H1 (cell line): ENCODE measurements around the gene PKD2. TPM values are rescaled to one million over a fixed set of nuclear protein-coding genes. Genes with fewer than 3 reads are reported as not detected.

Experiments used
- CTCF ChIA-PET: fragments of 300-600 bp; sonication (Branson Sonifier 250); formaldehyde crosslinking; loops from one replicate; lab custom pipeline; 2021; ENCODE audit not compliant: partially characterized antibody; lab: Charles Lee
- POLR2A ChIA-PET: fragments of 300-600 bp; sonication (Branson Sonifier 250); formaldehyde crosslinking; loops from one replicate; lab custom pipeline; 2021; ENCODE audit warnings: inconsistent platforms; ENCODE audit not compliant: partially characterized antibody; lab: Charles Lee
- DNase-seq, 2 experiments: peaks; one replicate each; pipeline versions ENCODE4 v3.0.0 to v3.0.0-alpha.2; 2010 to 2022; ENCODE audit warnings: low spot score in 2 of 2, low read depth in 1 of 2, mixed read lengths in 1 of 2
- FAIRE-seq: peaks from 2 replicates; lab custom pipeline; 2011; peaks lifted over from hg19 to GRCh38; lab: Jason Lieb, UNC
- H2AFZ ChIP-seq: 2 replicates; pipeline ENCODE4 v1.8.1; 2012; ENCODE audit warnings: low read length, inconsistent platforms
- H2AK5ac ChIP-seq: 2 replicates; pipeline ENCODE4 v1.6.1; 2013; ENCODE audit warnings: low read depth, low read length
- H2BK120ac ChIP-seq: replicated peaks from 2 replicates; pipeline ENCODE3; 2013; ENCODE audit warnings: low read depth, low read length, inconsistent platforms
- H2BK12ac ChIP-seq: 2 replicates; pipeline ENCODE4 v1.6.1; 2013; ENCODE audit warnings: low read depth, low read length
- H2BK15ac ChIP-seq: 2 replicates; pipeline ENCODE4 v1.6.1; 2013; ENCODE audit warnings: low read length
- H2BK20ac ChIP-seq: 2 replicates; pipeline ENCODE4 v1.6.1; 2013; ENCODE audit warnings: low read length
- H2BK5ac ChIP-seq: 2 replicates; pipeline ENCODE4 v1.6.1; 2013; ENCODE audit warnings: low read depth, low read length
- H3K14ac ChIP-seq: 2 replicates; pipeline ENCODE4 v1.6.1; 2013; ENCODE audit warnings: inconsistent platforms; ENCODE audit not compliant: insufficient read length
- H3K18ac ChIP-seq: 2 replicates; pipeline ENCODE4 v1.6.1; 2013; ENCODE audit warnings: low read length; ENCODE audit errors: extremely low read depth
- H3K23ac ChIP-seq: 2 replicates; pipeline ENCODE4 v1.6.1; 2013; ENCODE audit warnings: inconsistent platforms; ENCODE audit not compliant: insufficient read length
- H3K23me2 ChIP-seq: 2 replicates; pipeline ENCODE4 v1.6.1; 2013; ENCODE audit warnings: low read depth, low read length
- H3K27ac ChIP-seq: 2 replicates; pipeline ENCODE4 v1.6.1; 2011; ENCODE audit warnings: low read depth, low read length, inconsistent platforms
- H3K27me3 ChIP-seq, 4 experiments: replicated peaks in 1 of 4; 1 replicate in 1 of 4; 2 replicates in 3 of 4; pipeline versions ENCODE4 v1.6.1 to v1.8.1; 2011 to 2013; ENCODE audit warnings: low read length in 3 of 4, mild to moderate bottlenecking in 3 of 4, inconsistent platforms in 2 of 4, mixed read lengths in 2 of 4, moderate library complexity in 1 of 4; ENCODE audit not compliant: control insufficient read depth in 3 of 4, insufficient read depth in 3 of 4; ENCODE audit errors: extremely low read depth in 1 of 4
- H3K36me3 ChIP-seq, 4 experiments: 2 replicates each; pipeline versions ENCODE4 v1.6.1 to v1.8.1; 2011 to 2013; ENCODE audit warnings: mild to moderate bottlenecking in 4 of 4, low read length in 3 of 4, moderate library complexity in 2 of 4, control low read depth in 1 of 4, inconsistent platforms in 1 of 4; ENCODE audit not compliant: insufficient read depth in 4 of 4, control insufficient read depth in 2 of 4
- H3K4ac ChIP-seq: replicated peaks from 2 replicates; pipeline ENCODE3; 2013; ENCODE audit warnings: low read length, low read depth, mixed read lengths, inconsistent platforms; ENCODE audit not compliant: insufficient read length
- H3K4me1 ChIP-seq, 4 experiments: replicated peaks in 1 of 4; 1 replicate in 1 of 4; 2 replicates in 3 of 4; pipeline versions ENCODE4 v1.6.1 to v1.8.1; 2011 to 2013; ENCODE audit warnings: low read length in 3 of 4, inconsistent platforms in 2 of 4, mixed read lengths in 1 of 4; ENCODE audit not compliant: insufficient read depth in 4 of 4, control insufficient read depth in 3 of 4
- H3K4me2 ChIP-seq, 2 experiments: 2 replicates each; pipeline versions ENCODE4 v1.6.1 to v1.8.1; 2011 to 2013; ENCODE audit warnings: low read depth in 2 of 2, low read length in 2 of 2, control low read depth in 1 of 2, inconsistent platforms in 1 of 2, mild to moderate bottlenecking in 1 of 2; ENCODE audit not compliant: insufficient read depth in 1 of 2
- H3K4me3 ChIP-seq, 4 experiments: fragments of 200-600, 300-600 bp in 1 of 4; sonication (generic), shearing (Covaris generic), sonication (Bioruptor Twin) in 1 of 4; 2 replicates each; pipeline versions ENCODE4 v1.5.1 to v1.8.1; 2011 to 2016; ENCODE audit warnings: low read length in 4 of 4, low read depth in 3 of 4, control low read depth in 2 of 4, inconsistent platforms in 2 of 4, mild to moderate bottlenecking in 2 of 4, mixed read lengths in 1 of 4, moderate library complexity in 1 of 4; ENCODE audit not compliant: insufficient read depth in 2 of 4; ENCODE audit errors: extremely low read depth in 1 of 4
- H3K56ac ChIP-seq: replicated peaks from 2 replicates; pipeline ENCODE3; 2013; ENCODE audit warnings: low read depth, mild to moderate bottlenecking, mixed read lengths, low read length, inconsistent platforms; ENCODE audit not compliant: insufficient read length
- H3K79me1 ChIP-seq: 2 replicates; pipeline ENCODE4 v1.6.1; 2013; ENCODE audit warnings: low read depth, low read length, control low read depth
- H3K79me2 ChIP-seq, 2 experiments: 2 replicates each; pipeline versions ENCODE4 v1.6.1 to v1.8.1; 2012 to 2013; ENCODE audit warnings: low read length in 2 of 2, mild to moderate bottlenecking in 2 of 2, inconsistent platforms in 1 of 2; ENCODE audit not compliant: insufficient read depth in 2 of 2, control insufficient read depth in 1 of 2
- H3K9ac ChIP-seq, 4 experiments: replicated peaks in 1 of 4; 1 replicate in 1 of 4; 2 replicates in 3 of 4; pipeline versions ENCODE4 v1.6.1 to v1.8.1; 2011 to 2013; ENCODE audit warnings: low read depth in 3 of 4, low read length in 3 of 4, control low read depth in 2 of 4, mild to moderate bottlenecking in 2 of 4, moderate library complexity in 2 of 4, inconsistent platforms in 1 of 4; ENCODE audit errors: extremely low read depth in 1 of 4
- H3K9me3 ChIP-seq, 2 experiments: 2 replicates each; pipeline versions ENCODE4 v1.6.1 to v1.8.1; 2012 to 2013; ENCODE audit warnings: mild to moderate bottlenecking in 2 of 2, moderate library complexity in 2 of 2, control low read depth in 1 of 2, inconsistent platforms in 1 of 2, low read depth in 1 of 2, low read length in 1 of 2, mixed read lengths in 1 of 2; ENCODE audit not compliant: insufficient read depth in 2 of 2
- H4K20me1 ChIP-seq, 2 experiments: replicated peaks in 1 of 2; 2 replicates each; pipeline versions ENCODE3 to v1.8.1; 2011 to 2013; ENCODE audit warnings: inconsistent platforms in 2 of 2, low read length in 2 of 2, mild to moderate bottlenecking in 1 of 2; ENCODE audit not compliant: insufficient read depth in 2 of 2, control insufficient read depth in 1 of 2
- H4K5ac ChIP-seq: 2 replicates; pipeline ENCODE4 v1.6.1; 2013; ENCODE audit warnings: low read length, low read depth, mixed read lengths, inconsistent platforms; ENCODE audit not compliant: insufficient read length
- H4K8ac ChIP-seq: 2 replicates; pipeline ENCODE4 v1.8.0; 2013; ENCODE audit warnings: mild to moderate bottlenecking, moderate library complexity, low read length, inconsistent platforms; ENCODE audit not compliant: insufficient read depth; ENCODE audit errors: extremely low read depth
- H4K91ac ChIP-seq: replicated peaks from 2 replicates; pipeline ENCODE3; 2013; ENCODE audit warnings: low read length, mixed read lengths, inconsistent platforms; ENCODE audit not compliant: insufficient read length
- BRCA1 ChIP-seq: IDR thresholded peaks from 2 replicates; pipeline ENCODE4 v1.6.1; 2012; ENCODE audit warnings: low read depth, low read length, improper control_type of control experiment
- CEBPB ChIP-seq: IDR thresholded peaks from 2 replicates; pipeline ENCODE4 v1.6.1; 2012; ENCODE audit warnings: low read depth, low read length
- HDAC2 ChIP-seq, 2 experiments: fragments of 300-600 bp in 1 of 2; sonication (generic) in 1 of 2; IDR thresholded peaks; 2 replicates each; pipeline ENCODE4 v1.6.1; 2011 to 2012; ENCODE audit warnings: low read depth in 2 of 2, low read length in 2 of 2, mild to moderate bottlenecking in 2 of 2, moderate library complexity in 2 of 2, borderline replicate concordance in 1 of 2, inconsistent platforms in 1 of 2
- KDM4A ChIP-seq: IDR thresholded peaks from one replicate; pipeline ENCODE4 v1.7.1; 2012; ENCODE audit warnings: low read depth, mild to moderate bottlenecking, moderate library complexity, low read length, inconsistent platforms; ENCODE audit not compliant: severe bottlenecking
- SAP30 ChIP-seq: fragments of 300-600 bp; sonication (generic); IDR thresholded peaks from 2 replicates; pipeline ENCODE4 v1.7.1; 2012; ENCODE audit warnings: low read length, moderate library complexity, mild to moderate bottlenecking, inconsistent platforms; ENCODE audit not compliant: insufficient read depth, insufficient replicate concordance
- WGBS, 2 experiments: shearing (Covaris generic) in 1 of 2; methylation state at CpG; one replicate each; pipeline versions ENCODE4 v1.1.6 to v1.1.7; 2013 to 2015; ENCODE audit warnings: low lambda C conversion rate in 2 of 2, mixed read lengths in 2 of 2, inconsistent platforms in 1 of 2, low coverage in 1 of 2, missing lambda C conversion rate in 1 of 2; ENCODE audit not compliant: insufficient replicate concordance in 2 of 2, insufficient coverage in 1 of 2, insufficient read length in 1 of 2; ENCODE audit errors: extremely low coverage in 1 of 2, missing lambda C conversion rate in 1 of 2; 5-methylcytosine and 5-hydroxymethylcytosine counted together
- polyA plus RNA-seq, 7 experiments: library from polyadenylated mRNA; depleted of rRNA in 3 of 7; stranded (reverse) in 5 of 7; unstranded in 2 of 7; fragments of >200 nt in 5 of 7; fragments of 200-250 nt in 2 of 7; gene quantifications; 1 replicate in 5 of 7; 2 replicates in 1 of 7; 4 replicates in 1 of 7; pipeline versions ENCODE4 v1.2.1 to v1.2.3, GENCODE V29; 2011 to 2013; ENCODE audit warnings: missing spikeins in 2 of 7, mixed read lengths in 2 of 7
- total RNA-seq: library from RNA; stranded (reverse); fragmentation: NEBNext Ultra II Directional; extraction: Animal tissue kit (Norgen Biotek cat#: 25700); gene quantifications from 2 replicates; pipeline ENCODE4 v1.2.1, GENCODE V29; 2021

PKD2 gene
- total and polyA plus RNA-seq, 2 of the 8 experiments (the other 6 are each of a cell fraction or from before 2014, with no cell fraction given) = 16.0 to 32.0 TPM

DNA sequence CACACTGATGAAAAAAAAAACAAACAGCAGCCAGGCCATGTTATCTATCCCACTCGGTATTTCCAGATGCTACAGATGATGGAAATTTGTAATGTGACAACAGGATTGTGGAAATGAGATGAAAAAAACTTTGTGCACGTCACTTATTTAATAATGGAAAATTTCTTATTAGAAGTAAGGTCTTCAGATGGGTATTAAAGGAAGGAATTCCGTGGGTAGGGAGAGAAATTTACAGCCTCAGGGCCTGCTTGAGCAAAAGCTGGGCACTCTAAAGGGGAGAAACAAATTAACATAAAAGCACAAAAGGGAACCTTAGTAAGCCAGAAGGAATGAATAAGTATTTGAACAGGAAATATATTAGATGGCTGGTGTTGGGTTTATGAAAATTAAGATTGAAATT is 4.2 kb upstream of the PKD2 start:
- Histone ChIP-seq H3K9me3 (no peaks in the 10 kb centered on the region), H2BK12ac (no peak overlapping the region), H4K20me1 (no peaks in the 10 kb centered on the region), H2AFZ (no peak overlapping the region), H3K27me3 (peaks cover 0 to 4% (median 0%) of the 10 kb centered on the region in 4 experiments; a peak in 3 of 7 replicates), H3K18ac (no peak overlapping the region), H4K8ac (no peak overlapping the region), H3K4ac (no peak overlapping the region), H4K91ac (no peak overlapping the region), H2BK120ac (no peak overlapping the region), H3K23ac (no peak overlapping the region), H3K4me2 (no peak overlapping the region), H2BK20ac (no peak overlapping the region), H3K23me2 (peaks cover 5% of the 10 kb centered on the region; the same call in 1 of the 2 replicates), H2BK15ac (no peak overlapping the region), H2AK5ac (no peak overlapping the region), H3K27ac (no peak overlapping the region), H3K79me2 (peaks cover 0 to 2% of the 10 kb centered on the region in 2 experiments; a peak in 2 of 4 replicates), H3K4me3 (no peak overlapping the region), H2BK5ac (no peak overlapping the region), H4K5ac (no peak overlapping the region), H3K56ac (no peak overlapping the region), H3K14ac (no peak overlapping the region), H3K9ac (no peak overlapping the region), H3K79me1 (no peaks in the 10 kb centered on the region), H3K4me1 (peaks cover 0 to 7% (median 5%) of the 10 kb centered on the region in 4 experiments; a peak in 5 of 7 replicates), H3K36me3 (no peaks in the 10 kb centered on the region)
- no peak for FAIRE-seq
- ChIA-PET POLR2A (no interaction called here), CTCF (no interaction called here)
- no peak for DNase-seq
- TF ChIP-seq KDM4A = no peak
- no peak for TF ChIP-seq HDAC2 (IDR thresholded peaks at IDR 0.05; ENCODE audit: borderline replicate concordance in 1 of 2, low read depth in 2 of 2, low read length in 2 of 2)
- TF ChIP-seq CEBPB = no peak
- no peak for TF ChIP-seq SAP30
- no peak for TF ChIP-seq BRCA1
- 85% methylated on average over 3 of the region's 3 CpGs; no CpG with 5 or more reads in 1 of the 2 experiments for WGBS, 2 experiments
